Brain microvascular endothelial cell (primary cell): ENCODE data around the gene CASKIN2.

ENCODE experiments used
- DNase-seq: peaks from one replicate; pipeline ENCODE4 v3.0.0-alpha.2; 2020
- H3K27ac ChIP-seq: fragments of 250-450 bp; sonication (Bioruptor Pico); 2 replicates; pipeline ENCODE4 v1.5.1; 2020; ENCODE audit warnings: mild to moderate bottlenecking, moderate library complexity
- H3K27me3 ChIP-seq: fragments of 250-450 bp; sonication (Bioruptor Pico); replicated peaks from 2 replicates; pipeline ENCODE4 v1.5.1; 2020; ENCODE audit warnings: mild to moderate bottlenecking
- H3K36me3 ChIP-seq: fragments of 250-450 bp; sonication (Bioruptor Pico); replicated peaks from 2 replicates; pipeline ENCODE4 v1.5.1; 2020; ENCODE audit warnings: mild to moderate bottlenecking
- H3K4me3 ChIP-seq: 2 replicates; pipeline ENCODE4 v1.5.1; 2011; ENCODE audit warnings: low read depth, mild to moderate bottlenecking, control low read depth, low read length, moderate library complexity
- CTCF ChIP-seq: IDR thresholded peaks from 2 replicates; pipeline ENCODE4 v1.5.1; 2011; ENCODE audit warnings: low read depth, mild to moderate bottlenecking, moderate library complexity, low read length, control low read depth, inconsistent platforms; ENCODE audit errors: missing control alignments
- in situ Hi-C: cut with HindIII; loops from 2 replicates; pipeline ENCODE4 v1.10.0; 2017; ENCODE audit warnings: low sequenced_read_pairs, low pct_ligation_motif_present

The CASKIN2 gene

GRCh38 chr17:75561927-75562603 lies 46.7 kb upstream of the CASKIN2 start:
- Histone ChIP-seq H3K36me3 (no peaks in the 10 kb centered on the region), H3K4me3 (no peak overlapping the region), H3K27ac (no peak overlapping the region), H3K27me3 (no peaks in the 10 kb centered on the region)
- TF ChIP-seq CTCF = no peak
- in situ Hi-C loops = no loop called here
- no peak for DNase-seq

GRCh38 chr17:75559958-75560533 lies 44.7 kb upstream of the CASKIN2 start:
- no peaks in the 10 kb centered on the region for H3K36me3 ChIP-seq
- in situ Hi-C loops = no loop called here
- no peaks in the 10 kb centered on the region for H3K27me3 ChIP-seq

GRCh38 chr17:75558666-75559530 lies 43.6 kb upstream of the CASKIN2 start:
- Histone ChIP-seq H3K27me3 (no peaks in the 10 kb centered on the region), H3K4me3 (no peak overlapping the region), H3K36me3 (no peaks in the 10 kb centered on the region), H3K27ac (no peak overlapping the region)
- in situ Hi-C loops = no loop called here
- no peak for DNase-seq
- TF ChIP-seq CTCF = no peak

More at GRCh38 chr17:75559958-75560533, 44.7 kb upstream of the CASKIN2 start:
- no peak overlapping the region for H3K27ac ChIP-seq
- no peak for TF ChIP-seq CTCF
- H3K4me3 ChIP-seq = no peak overlapping the region
- DNase-seq = no peak

DNA sequence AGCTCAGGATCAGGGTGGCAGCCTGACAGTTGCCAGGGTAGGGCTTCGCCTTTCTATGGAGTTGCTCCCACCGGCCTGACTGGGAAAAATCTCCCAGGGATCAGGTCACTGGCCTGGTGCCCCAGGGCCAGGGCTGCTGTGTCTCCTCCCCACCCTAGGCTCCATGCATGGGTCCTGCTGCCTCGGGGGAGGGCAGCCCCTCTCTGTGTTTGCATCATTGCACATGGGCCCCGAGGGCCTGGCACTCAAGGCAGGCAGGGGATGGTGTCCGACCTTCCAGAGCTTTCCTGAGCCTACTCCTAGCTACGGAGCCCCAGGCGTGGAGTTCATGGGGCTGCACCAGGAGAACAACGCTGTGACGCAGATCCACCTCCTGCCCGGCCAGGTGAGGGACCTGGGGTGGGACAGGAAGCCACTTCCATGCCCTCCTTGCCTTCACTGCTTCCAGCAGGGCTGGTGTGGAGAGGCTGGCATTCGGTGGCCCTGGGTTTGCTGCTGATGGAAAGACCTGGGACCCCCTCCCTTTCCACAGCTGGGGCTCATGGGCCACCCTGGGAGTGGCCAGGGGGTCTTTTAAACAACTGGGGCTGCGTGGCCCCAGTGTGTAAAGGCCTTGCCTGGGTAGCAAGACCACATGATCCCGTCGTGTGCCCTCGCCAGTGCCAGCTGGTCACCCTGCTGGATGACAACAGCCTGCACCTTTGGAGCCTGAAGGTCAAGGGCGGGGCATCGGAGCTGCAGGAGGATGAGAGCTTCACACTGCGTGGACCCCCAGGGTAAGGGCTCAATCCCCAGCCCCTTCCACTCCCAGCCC lies 42.7 kb upstream of the CASKIN2 start:
- in situ Hi-C loops = no loop called here
- Histone ChIP-seq H3K27ac (no peak overlapping the region), H3K36me3 (no peaks in the 10 kb centered on the region), H3K4me3 (no peak overlapping the region), H3K27me3 (no peaks in the 10 kb centered on the region)
- no peak for DNase-seq
- no peak for TF ChIP-seq CTCF

- Histone ChIP-seq H3K36me3 (no peaks in the 10 kb centered on the region), H3K27ac (no peak overlapping the region), H3K27me3 (no peaks in the 10 kb centered on the region), H3K4me3 (no peak overlapping the region)
- in situ Hi-C loops = no loop called here
- peak; percentile 5 for DNase-seq
- no peak for TF ChIP-seq CTCF
These were observed 41.9 kb upstream of the CASKIN2 start for GRCh38 chr17:75557075-75557851.
